GM12878 (cell line): ENCODE data around the gene ROM1. TPM values are rescaled to one million over a fixed set of nuclear protein-coding genes. Genes with fewer than 3 reads are reported as not detected.

Source experiments
- BMI1 ChIP-seq: fragments of 450-650 bp; IDR thresholded peaks from 2 replicates; pipeline ENCODE4 v1.6.1; 2016; ENCODE audit warnings: mild to moderate bottlenecking, moderate library complexity, borderline replicate concordance
- BRCA1 ChIP-seq: IDR thresholded peaks from 2 replicates; pipeline ENCODE4 v1.6.1; 2011; ENCODE audit warnings: low read depth, low read length, improper control_type of control experiment
- CBFB ChIP-seq: IDR thresholded peaks from 2 replicates; pipeline ENCODE4 v1.6.1; 2016; ENCODE audit warnings: antibody characterized with exemption, low read depth
- CBX5 ChIP-seq: sonication (generic); IDR thresholded peaks from 2 replicates; pipeline ENCODE4 v1.6.1; 2016; ENCODE audit warnings: low read depth, moderate library complexity, mild to moderate bottlenecking, inconsistent platforms
- CHD2 ChIP-seq: IDR thresholded peaks from 2 replicates; pipeline ENCODE4 v1.6.1; 2011; ENCODE audit warnings: low read depth, low read length, improper control_type of control experiment, borderline replicate concordance
- CTCF ChIP-seq, 3 experiments: IDR thresholded peaks in 2 of 3; conservative IDR thresholded peaks in 1 of 3; 2 replicates each; pipeline ENCODE4 v1.5.1; 2011; ENCODE audit warnings: low read depth in 3 of 3, low read length in 3 of 3, mild to moderate bottlenecking in 3 of 3, control low read depth in 2 of 3, moderate library complexity in 2 of 3, inconsistent platforms in 1 of 3, mixed read lengths in 1 of 3; ENCODE audit not compliant: control insufficient read depth in 2 of 3, insufficient read depth in 1 of 3; ENCODE audit errors: extremely low read depth in 1 of 3
- FOS ChIP-seq: IDR thresholded peaks from 3 replicates; pipeline ENCODE4 v1.6.1; 2011; ENCODE audit warnings: borderline replicate concordance; ENCODE audit not compliant: insufficient read length; ENCODE audit errors: extremely low read depth
- FOXK2 ChIP-seq: fragments of 450-650 bp; IDR thresholded peaks from 2 replicates; pipeline ENCODE4 v1.6.1; 2017; ENCODE audit warnings: mild to moderate bottlenecking, moderate library complexity
- HDGF ChIP-seq: fragments of 450-650 bp; IDR thresholded peaks from 2 replicates; pipeline ENCODE4 v1.6.1; 2016; ENCODE audit warnings: antibody characterized with exemption
- KDM1A ChIP-seq: fragments of 200-600 bp; sonication (generic); IDR thresholded peaks from 2 replicates; pipeline ENCODE4 v1.6.1; 2016; ENCODE audit warnings: borderline replicate concordance
- MEF2A ChIP-seq: IDR thresholded peaks from 2 replicates; pipeline ENCODE4 v1.6.1; 2011; ENCODE audit warnings: low read depth, mild to moderate bottlenecking, low read length, moderate library complexity; ENCODE audit not compliant: insufficient read depth
- MEF2B ChIP-seq: fragments of 450-650 bp; IDR thresholded peaks from 2 replicates; pipeline ENCODE4 v1.6.1; 2018; ENCODE audit warnings: mild to moderate bottlenecking, moderate library complexity; ENCODE audit not compliant: partially characterized antibody, poor library complexity, severe bottlenecking
- MXI1 ChIP-seq: fragments of 150-350 bp; IDR thresholded peaks from 2 replicates; pipeline ENCODE4 v1.6.1; 2011; ENCODE audit warnings: low read depth, mild to moderate bottlenecking, inconsistent platforms, low read length, improper control_type of control experiment
- MYC ChIP-seq: IDR thresholded peaks from 2 replicates; pipeline ENCODE4 v1.6.1; 2011; ENCODE audit warnings: mild to moderate bottlenecking, low read length, moderate library complexity, inconsistent platforms; ENCODE audit not compliant: insufficient read depth, insufficient replicate concordance, insufficient read length, severe bottlenecking
- NR2F1 ChIP-seq: fragments of 450-650 bp; conservative IDR thresholded peaks from 2 replicates; pipeline ENCODE4 v1.6.1; 2017; ENCODE audit warnings: mild to moderate bottlenecking
- NRF1 ChIP-seq: conservative IDR thresholded peaks from 2 replicates; pipeline ENCODE4 v1.6.1; 2011; ENCODE audit warnings: mild to moderate bottlenecking, low read depth, low read length, improper control_type of control experiment
- POLR2A ChIP-seq: IDR thresholded peaks from 2 replicates; pipeline ENCODE4 v1.6.1; 2011; ENCODE audit warnings: low read depth, mild to moderate bottlenecking, low read length
- RAD21 ChIP-seq: IDR thresholded peaks from 2 replicates; pipeline ENCODE4 v1.6.1; 2011; ENCODE audit warnings: mild to moderate bottlenecking, low read depth, low read length, moderate library complexity; ENCODE audit not compliant: insufficient read depth
- SIN3A ChIP-seq: IDR thresholded peaks from 2 replicates; pipeline ENCODE4 v1.6.1; 2012; ENCODE audit warnings: low read depth, low read length, improper control_type of control experiment
- SIX5 ChIP-seq: IDR thresholded peaks from 2 replicates; pipeline ENCODE4 v1.6.1; 2011; ENCODE audit warnings: mild to moderate bottlenecking, low read depth, low read length, moderate library complexity; ENCODE audit not compliant: severe bottlenecking
- SKIL ChIP-seq: fragments of 450-650 bp; IDR thresholded peaks from 2 replicates; pipeline ENCODE4 v1.6.1; 2017; ENCODE audit warnings: mild to moderate bottlenecking, low read depth, inconsistent platforms; ENCODE audit not compliant: poor library complexity, severe bottlenecking
- SMAD5 ChIP-seq: IDR thresholded peaks from 2 replicates; pipeline ENCODE4 v1.6.1; 2016; ENCODE audit warnings: antibody characterized with exemption, low read depth
- SMC3 ChIP-seq: IDR thresholded peaks from 2 replicates; pipeline ENCODE4 v1.6.1; 2011; ENCODE audit warnings: low read length, improper control_type of control experiment, borderline replicate concordance
- TARDBP ChIP-seq: IDR thresholded peaks from 2 replicates; pipeline ENCODE4 v1.6.1; 2016; ENCODE audit warnings: borderline replicate concordance
- TCF3 ChIP-seq: IDR thresholded peaks from 2 replicates; pipeline ENCODE4 v1.6.1; 2012; ENCODE audit warnings: low read depth, mild to moderate bottlenecking, low read length, borderline replicate concordance; ENCODE audit not compliant: insufficient read depth
- WRNIP1 ChIP-seq: IDR thresholded peaks from 2 replicates; pipeline ENCODE4 v1.6.1; 2011; ENCODE audit warnings: low read depth, low read length, improper control_type of control experiment, borderline replicate concordance
- YY1 ChIP-seq: IDR thresholded peaks from 2 replicates; pipeline ENCODE4 v1.6.1; 2011; ENCODE audit warnings: low read depth, mild to moderate bottlenecking, low read length
- ZNF24 ChIP-seq: fragments of 450-650 bp; IDR thresholded peaks from 2 replicates; pipeline ENCODE4 v1.6.1; 2017; ENCODE audit warnings: antibody characterized with exemption, mild to moderate bottlenecking
- polyA plus RNA-seq, 11 experiments: library from polyadenylated mRNA; depleted of rRNA in 4 of 11; unstranded in 6 of 11; stranded (reverse) in 5 of 11; fragments of >200 nt; fragmentation: Nextera tagmentation in 4 of 11; fragmentation: Illumina TruSeq in 1 of 11; extraction: Ambion mirVana in 4 of 11; extraction: Trizol in 1 of 11; gene quantifications; 1 replicate in 1 of 11; 2 replicates in 10 of 11; pipeline versions ENCODE4 v1.2.1 to v1.2.3, GENCODE V29; 2011 to 2016; ENCODE audit warnings: inconsistent platforms in 2 of 11, missing spikeins in 2 of 11, low read depth in 1 of 11
- total RNA-seq, 4 experiments: library from RNA; depleted of rRNA in 3 of 4; stranded (reverse); fragments of >200 nt in 3 of 4; fragmentation: Illumina TruSeq in 1 of 4; extraction: Trizol in 1 of 4; gene quantifications; 2 replicates each; pipeline versions ENCODE4 v1.2.1 to v1.2.3, GENCODE V29; 2013 to 2021

The ROM1 gene
- total and polyA plus RNA-seq, 10 of the 15 experiments (the other 5 are each of a cell fraction or from before 2014, with no cell fraction given): 0.42 to 3.0 (median 1.1) TPM

- no peak for TF ChIP-seq SKIL
- TF ChIP-seq MEF2B: no peak
- TF ChIP-seq RAD21: peak; percentile 49
- peak; percentile 74; the same call in 1 of the 2 replicates for TF ChIP-seq HDGF
- TF ChIP-seq TCF3: no peak
- TF ChIP-seq KDM1A: no peak
- TF ChIP-seq FOXK2: no peak
- TF ChIP-seq CBFB: peak; percentile 30; the same call in 1 of the 2 replicates
- 0 out of 2 replicates have a peak, but pooled peaks have one; percentile 48 for TF ChIP-seq SMAD5
- peak; percentile 21; the same call in 1 of the 2 replicates for TF ChIP-seq POLR2A
- TF ChIP-seq SMC3: peak; percentile 78
- no peak for TF ChIP-seq FOS
- TF ChIP-seq NRF1: no peak
- no peak for TF ChIP-seq BMI1
- TF ChIP-seq SIN3A: no peak
- no peak for TF ChIP-seq SIX5
- TF ChIP-seq CBX5: no peak
- peak; percentile 63; the same call in 1 of the 2 replicates for TF ChIP-seq MXI1
- no peak for TF ChIP-seq NR2F1
- TF ChIP-seq MEF2A: no peak
- TF ChIP-seq ZNF24: no peak
- no peak for TF ChIP-seq CHD2
- TF ChIP-seq CTCF (IDR thresholded peaks at IDR 0.05 in 2 of 3, conservative IDR thresholded peaks at IDR 0.05 in 1 of 3; ENCODE audit: control insufficient read depth in 2 of 3, extremely low read depth in 1 of 3, insufficient read depth in 1 of 3, low read depth in 3 of 3, low read length in 3 of 3): peak; percentile 67 to 80 (median 78)
- peak; percentile 86 for TF ChIP-seq YY1
- TF ChIP-seq WRNIP1: no peak
- no peak for TF ChIP-seq MYC
- no peak for TF ChIP-seq TARDBP
- no peak for TF ChIP-seq BRCA1
Observed at GRCh38 chr11:62593434-62594044, 19.5 kb upstream of the ROM1 start (continued).
